Left lung (tissue), 10 donors: ENCODE data around the gene RPS19. TPM values are rescaled to one million over a fixed set of nuclear protein-coding genes. Genes with fewer than 3 reads are reported as not detected.

Experiments used
- ATAC-seq: fragments of 200-7000 bp; cut with Tn5 transposase; one replicate; pipeline ENCODE4 v1.9.1; 2020; ENCODE audit warnings: moderate library complexity
- DNase-seq, 4 donors: peaks; one replicate each; pipeline ENCODE4 v3.0.0-alpha.2; 2013 to 2020
- H3K27ac ChIP-seq, 2 donors: fragments of 200-600 bp; sonication (generic) in 1 of 2; one replicate each; pipeline versions ENCODE4 v1.5.0 to v1.8.0; 2020 to 2021
- H3K27me3 ChIP-seq, 2 donors: fragments of 200-600 bp; sonication (generic) in 1 of 2; one replicate each; pipeline versions ENCODE4 v1.5.0 to v1.8.0; 2020 to 2021
- H3K36me3 ChIP-seq, 2 donors: fragments of 200-600 bp; sonication (generic) in 1 of 2; one replicate each; pipeline versions ENCODE4 v1.5.0 to v1.8.0; 2020 to 2021
- H3K4me1 ChIP-seq, 2 donors: fragments of 200-600 bp; one replicate each; pipeline ENCODE4 v1.8.0; 2021
- H3K4me3 ChIP-seq, 2 donors: fragments of 200-600 bp; sonication (generic) in 1 of 2; one replicate each; pipeline versions ENCODE4 v1.5.0 to v1.8.0; 2020 to 2021; ENCODE audit warnings: mild to moderate bottlenecking in 1 of 2
- H3K9me3 ChIP-seq, 2 donors: fragments of 200-600 bp; sonication (generic) in 1 of 2; one replicate each; pipeline versions ENCODE4 v1.5.0 to v1.8.0; 2020 to 2021
- CTCF ChIP-seq, 2 donors: fragments of 200-600 bp; sonication (generic) in 1 of 2; IDR thresholded peaks; one replicate each; pipeline versions ENCODE4 v1.5.0 to v1.8.0; 2021; ENCODE audit warnings: antibody characterized with exemption in 2 of 2
- intact Hi-C, 2 donors: fragments of 100-400 bp; cut with DNase I; formaldehyde crosslinking; loops; one replicate each; pipeline versions ENCODE4 v1.11.2 to v1.14.2; 2022
- microRNA-seq, 2 donors: library from miRNA; unstranded; fragments of <30 nt; microRNA quantifications; one replicate each; pipeline ENCODE4, GENCODE V29; 2019
- polyA plus RNA-seq, 6 donors: library from polyadenylated mRNA; unstranded; fragments of 120-200 nt; gene quantifications; one replicate each; pipeline ENCODE4 v1.2.1, GENCODE V29; 2013; ENCODE audit not compliant: insufficient read length in 6 of 6
- total RNA-seq, 2 donors: library from RNA; stranded (reverse); fragmentation: NEBNext Ultra II Directional; extraction: Animal tissue kit (Norgen Biotek cat#: 25700); gene quantifications; one replicate each; pipeline ENCODE4 v1.2.1, GENCODE V29; 2021
- donor health status: DM: no; HTN: yes; CAD: no.
- donor health status: DM: no; HTN: no; CAD: no.

Gene RPS19
- total and polyA plus RNA-seq, 8 donors = 1,560 to 2,456 (median 1,910) TPM

GRCh38 chr19:41921577-41922576 lies 61.8 kb downstream of the RPS19 start:
- no peak for TF ChIP-seq CTCF (IDR thresholded peaks at IDR 0.05)
- intact Hi-C loops = no loop called here
- no peaks in the 10 kb centered on the region for H3K4me1 ChIP-seq
- H3K27me3 ChIP-seq = peaks cover 31 to 98% of the 10 kb centered on the region in 2 donors
- H3K4me3 ChIP-seq = no peak overlapping the region
- no peaks in the 10 kb centered on the region for H3K9me3 ChIP-seq
- no peak overlapping the region for H3K27ac ChIP-seq
- no peak for ATAC-seq
- no peak for DNase-seq
- H3K36me3 ChIP-seq = no peaks in the 10 kb centered on the region

Small RNA genes within 50 kb of the gene (microRNA-seq; reads per million reads assigned to microRNA genes)
- gene MIR6797 = 0.27 to 0.50 reads per million in 2 donors

Other genes starting within 250 kb of the RPS19 start
- 10 to 100 TPM in 1 of 2 donors, 1 to 10 TPM in 1; 2.7 to 13.7 TPM for gene CEACAM4, start 233.2 kb upstream of the RPS19 start, total RNA-seq
- under 1 TPM in 3 of 6 donors, not detected in 3; 0.13 to 0.28 (median 0.24) TPM for gene CEACAM4, start 233.2 kb upstream of the RPS19 start, polyA plus RNA-seq
- under 1 TPM; 0.18 to 0.44 TPM for gene CEACAM7, start 172.0 kb upstream of the RPS19 start, total RNA-seq
- under 1 TPM in 4 of 6 donors, not detected in 2; 0.09 to 0.23 (median 0.10) TPM for gene CEACAM7, start 172.0 kb upstream of the RPS19 start, polyA plus RNA-seq
- 10 to 100 TPM; 21.2 to 31.1 TPM for gene CEACAM5, start 151.6 kb upstream of the RPS19 start, total RNA-seq
- under 1 TPM; 0.10 to 0.34 (median 0.14) TPM for gene CEACAM5, start 151.6 kb upstream of the RPS19 start, polyA plus RNA-seq
- 1,000 to 10,000 TPM in 1 of 2 donors, 100 to 1,000 TPM in 1; 367 to 1,560 TPM for gene CEACAM6, start 104.7 kb upstream of the RPS19 start, total RNA-seq
- 1 to 10 TPM; 2.1 to 3.7 (median 3.3) TPM for gene CEACAM6, start 104.7 kb upstream of the RPS19 start, polyA plus RNA-seq
- 1 to 10 TPM in 1 of 2 donors, under 1 TPM in 1; 0.87 to 8.6 TPM for gene CEACAM3, start 63.7 kb upstream of the RPS19 start, total RNA-seq
- gene CEACAM3, start 63.7 kb upstream of the RPS19 start, polyA plus RNA-seq = under 1 TPM in 3 of 6 donors, not detected in 3; 0.12 to 0.38 (median 0.34) TPM
- not detected for gene LYPD4, start 15.6 kb upstream of the RPS19 start, total RNA-seq
- not detected for gene LYPD4, start 15.6 kb upstream of the RPS19 start, polyA plus RNA-seq
- not detected for gene DMRTC2, start 15.2 kb upstream of the RPS19 start, total RNA-seq
- gene DMRTC2, start 15.2 kb upstream of the RPS19 start, polyA plus RNA-seq = not detected
- 1 to 10 TPM in 1 of 2 donors, under 1 TPM in 1; 0.99 to 2.1 TPM for gene CD79A, start 17.0 kb downstream of the RPS19 start, total RNA-seq
- gene CD79A, start 17.0 kb downstream of the RPS19 start, polyA plus RNA-seq = 1 to 10 TPM in 4 of 6 donors, under 1 TPM in 2; 0.51 to 2.3 (median 1.2) TPM
- 100 to 1,000 TPM; 129 to 202 TPM for gene ARHGEF1, start 22.9 kb downstream of the RPS19 start, total RNA-seq
- 10 to 100 TPM; 60.8 to 85.7 (median 77.7) TPM for gene ARHGEF1, start 22.9 kb downstream of the RPS19 start, polyA plus RNA-seq
- gene ERFL, start 68.2 kb downstream of the RPS19 start, total RNA-seq = under 1 TPM; 0.15 to 0.34 TPM
- gene ERFL, start 68.2 kb downstream of the RPS19 start, polyA plus RNA-seq = under 1 TPM in 4 of 6 donors, not detected in 2; 0.08 to 0.38 (median 0.26) TPM
- 100 to 1,000 TPM; 175 to 186 TPM for gene RABAC1, start 99.1 kb downstream of the RPS19 start, total RNA-seq
- gene RABAC1, start 99.1 kb downstream of the RPS19 start, polyA plus RNA-seq = 10 to 100 TPM; 53.1 to 81.9 (median 68.7) TPM
- not detected for gene ATP1A3, start 134.0 kb downstream of the RPS19 start, total RNA-seq
- under 1 TPM in 5 of 6 donors, not detected in 1; 0.20 to 0.86 (median 0.40) TPM for gene ATP1A3, start 134.0 kb downstream of the RPS19 start, polyA plus RNA-seq
- gene GRIK5, start 210.0 kb downstream of the RPS19 start, total RNA-seq = under 1 TPM; 0.29 to 0.81 TPM
- gene GRIK5, start 210.0 kb downstream of the RPS19 start, polyA plus RNA-seq = 10 to 100 TPM in 1 of 6 donors, 1 to 10 TPM in 5; 4.6 to 11.6 (median 5.4) TPM
- 10 to 100 TPM in 1 of 2 donors, 1 to 10 TPM in 1; 9.4 to 11.2 TPM for gene ZNF574, start 215.9 kb downstream of the RPS19 start, total RNA-seq
- 10 to 100 TPM; 10.6 to 15.4 (median 13.5) TPM for gene ZNF574, start 215.9 kb downstream of the RPS19 start, polyA plus RNA-seq